ENCODE results near the gene ADAM17.

- TF ChIP-seq CTCF (conservative IDR thresholded peaks at IDR 0.05), result no peak
- TF ChIP-seq ZFX (IDR thresholded peaks at IDR 0.05), result no peak
Measured at GRCh38 chr2:9490789-9491188, 64.8 kb downstream of the ADAM17 start.

Data from C4-2B (cell line).